Muscle layer of colon (tissue), 2 donors: ENCODE measurements around the gene ZP1.
"Not testable (repeated sequence)": the region's sequence is repeated elsewhere in the genome, so short reads cannot be mapped to it uniquely, and the experiment has no call there.

Experiments used
- H3K27ac ChIP-seq: one replicate; pipeline ENCODE4 v1.7.0; 2013; ENCODE audit warnings: low read depth, mild to moderate bottlenecking, low read length, moderate library complexity
- H3K27me3 ChIP-seq, 2 donors: one replicate each; pipeline ENCODE4 v1.7.0; 2013; ENCODE audit warnings: low read length in 2 of 2, mild to moderate bottlenecking in 2 of 2; ENCODE audit not compliant: insufficient read depth in 2 of 2, control insufficient read depth in 1 of 2
- H3K36me3 ChIP-seq: one replicate; pipeline ENCODE4 v1.7.0; 2013; ENCODE audit warnings: mild to moderate bottlenecking, low read length; ENCODE audit not compliant: insufficient read depth
- H3K4me1 ChIP-seq: one replicate; pipeline ENCODE4 v1.7.0; 2013; ENCODE audit warnings: mild to moderate bottlenecking, low read length; ENCODE audit not compliant: insufficient read depth
- H3K4me3 ChIP-seq, 2 donors: one replicate each; pipeline ENCODE4 v1.7.0; 2013; ENCODE audit warnings: low read length in 2 of 2, low read depth in 1 of 2, mild to moderate bottlenecking in 1 of 2, moderate library complexity in 1 of 2
- H3K9ac ChIP-seq: one replicate; pipeline ENCODE4 v1.7.0; 2013; ENCODE audit warnings: low read length
- H3K9me3 ChIP-seq: one replicate; pipeline ENCODE4 v1.7.0; 2013; ENCODE audit warnings: mild to moderate bottlenecking, low read length
- donor health status: abdominal sarcoma.
- donor health status: Adenocarcinoma of cecum.

The ZP1 gene

DNA sequence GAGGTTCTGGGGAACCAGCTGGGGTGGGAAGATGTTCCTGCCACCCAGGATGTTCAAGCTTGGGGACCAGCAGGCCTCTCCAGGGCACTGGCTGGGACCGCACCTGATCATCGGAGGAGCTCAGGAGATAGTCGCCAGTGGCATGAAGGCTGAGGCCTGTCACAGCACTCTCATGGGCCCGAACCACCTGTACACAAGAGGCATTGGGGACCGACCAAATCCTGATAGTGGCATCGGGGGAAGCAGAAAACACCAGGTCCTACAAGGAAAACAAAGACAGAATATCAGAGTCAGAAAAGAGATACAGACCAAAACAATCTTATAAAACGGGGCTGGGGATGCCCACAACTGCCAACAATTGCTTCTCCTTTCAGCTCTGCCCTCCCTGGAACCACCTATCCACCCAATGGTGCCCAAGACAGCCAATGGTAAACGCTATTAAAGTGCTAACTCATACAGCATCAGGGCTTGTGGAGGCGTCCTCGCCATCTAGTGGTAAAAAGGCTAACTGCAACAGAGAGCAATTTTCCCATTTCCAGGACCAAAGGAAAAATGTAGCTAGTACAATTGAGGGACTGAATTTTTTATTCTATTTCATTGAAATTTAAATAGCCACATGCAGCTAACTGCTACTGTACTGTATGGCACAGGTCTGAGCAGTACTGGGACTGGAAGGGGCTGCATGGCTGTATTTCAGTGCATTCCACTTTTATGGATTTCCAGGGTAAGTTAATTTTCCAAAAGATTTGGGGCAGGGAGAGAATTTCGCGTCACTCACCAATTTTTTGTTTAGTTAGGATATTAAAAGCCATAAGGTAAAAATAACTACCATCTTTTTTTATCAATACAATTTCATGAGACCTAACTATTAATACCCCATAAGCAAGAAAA is 31.9 kb downstream of the ZP1 start:
- Histone ChIP-seq H3K9me3 (no peaks in the 10 kb centered on the region), H3K27me3 (no peaks in the 10 kb centered on the region), H3K9ac (no peak overlapping the region), H3K36me3 (peaks cover 93% of the 10 kb centered on the region), H3K27ac (no peak overlapping the region), H3K4me3 (no peak overlapping the region), H3K4me1 (peaks cover 4% of the 10 kb centered on the region)

DNA sequence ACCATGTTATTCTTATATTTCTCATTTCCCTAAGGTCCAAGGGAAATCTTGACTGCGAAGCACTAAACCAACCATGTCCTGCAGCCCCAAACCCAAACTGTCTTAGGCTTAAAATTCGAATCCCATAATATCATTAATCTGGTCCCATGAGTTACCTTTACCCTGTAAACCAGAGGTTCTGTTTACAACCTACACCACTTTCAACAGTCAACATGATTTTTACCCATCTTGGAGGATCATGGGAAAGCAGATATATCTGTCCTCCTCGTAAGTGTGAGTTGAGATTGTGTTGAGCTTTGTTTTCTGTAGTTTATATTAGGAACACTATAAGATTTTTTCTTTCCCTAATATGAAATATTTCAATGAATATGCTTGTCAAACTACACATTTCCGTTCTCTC is 32.6 kb downstream of the ZP1 start:
- no peak overlapping the region for H3K27ac ChIP-seq
- H3K4me3 ChIP-seq, result no peak overlapping the region
- H3K36me3 ChIP-seq, result peaks cover 87% of the 10 kb centered on the region
- H3K27me3 ChIP-seq, result no peaks in the 10 kb centered on the region
- H3K4me1 ChIP-seq, result peaks cover 11% of the 10 kb centered on the region
- H3K9ac ChIP-seq, result no peak overlapping the region
- H3K9me3 ChIP-seq, result no peaks in the 10 kb centered on the region

DNA sequence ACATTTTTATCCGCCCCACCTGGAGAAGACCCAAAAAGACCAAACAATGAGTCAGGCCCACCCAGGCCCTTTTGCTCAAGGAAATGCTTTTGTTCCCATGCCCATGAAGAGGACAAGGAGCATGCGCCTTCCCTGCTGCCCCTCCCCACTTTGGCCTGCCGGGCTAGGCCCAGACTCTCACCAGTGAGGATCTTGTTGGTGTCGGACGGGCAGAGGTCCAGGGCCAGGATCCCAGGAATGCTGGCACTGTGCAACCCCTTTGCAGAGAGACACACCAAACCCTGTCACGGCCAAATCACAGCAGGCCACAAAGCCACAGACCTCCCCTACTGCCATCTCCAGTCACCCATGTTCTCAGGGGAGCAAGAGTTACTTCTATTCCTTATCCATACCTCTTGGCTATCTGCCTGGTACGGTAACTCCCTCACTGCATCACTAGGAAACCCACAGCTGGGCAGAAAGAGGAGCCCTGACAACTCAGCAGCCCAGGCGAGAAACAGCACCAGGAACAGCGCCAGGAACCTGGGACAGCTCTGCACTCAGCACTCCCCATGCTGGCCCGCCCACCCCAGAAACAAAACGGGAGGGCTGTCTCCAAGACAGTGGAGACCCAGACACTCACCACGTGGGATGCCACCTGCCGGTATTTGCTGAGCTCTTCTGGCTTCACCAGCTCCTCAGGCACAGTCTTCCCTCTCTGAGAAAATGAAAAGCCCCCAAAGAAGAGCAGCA is 33.5 kb downstream of the ZP1 start:
- Histone ChIP-seq H3K4me3 (no peak overlapping the region), H3K27ac (no peak overlapping the region), H3K9me3 (no peaks in the 10 kb centered on the region), H3K36me3 (peaks cover 79% of the 10 kb centered on the region), H3K9ac (no peak overlapping the region), H3K4me1 (peaks cover 20% of the 10 kb centered on the region), H3K27me3 (no peaks in the 10 kb centered on the region)

DNA sequence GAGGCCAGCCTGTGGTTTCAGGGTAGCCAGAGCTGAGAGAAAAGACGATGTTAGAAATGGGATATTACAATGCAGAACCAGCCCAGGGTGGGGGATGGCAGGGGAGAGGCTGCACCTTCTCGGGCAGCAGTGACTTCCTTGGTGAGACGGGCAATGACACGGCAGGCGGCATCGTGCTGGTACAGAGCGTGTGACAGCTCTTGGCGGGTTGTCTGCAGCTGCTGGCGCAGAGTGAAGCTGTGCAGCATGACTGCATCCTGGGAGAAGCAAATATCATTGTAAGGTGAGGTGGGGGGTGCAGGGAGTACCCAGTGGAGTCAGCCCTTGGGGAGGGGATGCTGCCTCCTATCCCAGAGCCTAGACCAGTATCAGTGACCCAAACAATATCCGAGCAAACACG is 35.3 kb downstream of the ZP1 start:
- H3K27ac ChIP-seq, result no peak overlapping the region
- no peak overlapping the region for H3K9ac ChIP-seq
- H3K36me3 ChIP-seq, result peaks cover 63% of the 10 kb centered on the region
- H3K4me3 ChIP-seq, result no peak overlapping the region
- no peaks in the 10 kb centered on the region for H3K9me3 ChIP-seq
- H3K27me3 ChIP-seq, result no peaks in the 10 kb centered on the region
- H3K4me1 ChIP-seq, result peaks cover 26% of the 10 kb centered on the region

DNA sequence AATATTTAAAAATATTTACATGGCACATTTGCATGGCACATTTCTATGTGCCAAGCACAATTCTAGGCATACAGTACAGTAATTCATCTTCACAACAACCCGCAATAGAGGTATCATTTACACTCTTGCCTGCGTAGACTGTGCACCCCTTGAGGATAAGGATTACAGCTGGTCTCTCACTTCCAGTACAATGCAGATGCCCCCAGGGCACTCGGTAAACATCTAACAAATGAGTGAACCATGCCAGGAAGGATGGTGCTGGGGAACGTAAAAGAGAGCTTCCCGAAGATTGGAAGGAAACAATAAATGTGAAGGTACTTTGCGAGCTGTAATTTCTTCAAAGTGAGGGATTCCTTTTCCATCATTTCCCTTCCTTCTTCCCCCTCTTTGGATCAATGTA is 37.7 kb downstream of the ZP1 start:
- Histone ChIP-seq H3K27ac (no peak overlapping the region), H3K9ac (peak overlapping the region; percentile 79), H3K36me3 (peaks cover 40% of the 10 kb centered on the region), H3K27me3 (no peaks in the 10 kb centered on the region), H3K4me3 (peak overlapping the region; percentile 84 to 94), H3K4me1 (peaks cover 26% of the 10 kb centered on the region), H3K9me3 (no peaks in the 10 kb centered on the region)

DNA sequence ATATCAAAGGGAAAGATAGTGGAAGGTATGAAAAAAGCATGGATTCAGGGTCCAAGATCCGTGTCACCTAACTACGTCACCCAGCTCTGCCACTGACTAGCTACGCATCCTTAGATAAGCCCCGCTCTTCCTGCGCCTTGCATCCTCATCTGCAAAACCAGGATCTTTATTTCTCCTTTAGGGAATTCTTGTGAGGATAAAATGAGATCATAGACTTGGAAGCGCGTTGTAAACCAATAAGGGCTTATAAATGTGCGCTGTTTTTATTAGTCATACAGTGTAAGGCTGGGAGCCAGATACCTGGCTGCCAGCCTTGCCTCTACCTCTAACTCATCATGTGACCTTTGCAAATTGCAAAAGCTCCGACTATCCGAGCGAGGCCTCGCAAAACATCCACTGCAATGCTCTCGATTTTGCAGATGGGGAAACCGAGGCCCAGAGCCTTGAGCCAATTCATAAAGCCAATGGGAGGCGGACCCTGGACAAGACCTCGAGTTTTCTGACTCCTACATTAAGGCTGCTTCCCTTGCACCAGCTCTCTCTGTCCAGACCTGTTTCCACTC is 38.3 kb downstream of the ZP1 start:
- peak overlapping the region; percentile 98 for H3K27ac ChIP-seq
- peak overlapping the region; percentile 79 for H3K9ac ChIP-seq
- H3K36me3 ChIP-seq, result peaks cover 34% of the 10 kb centered on the region
- H3K9me3 ChIP-seq, result no peaks in the 10 kb centered on the region
- peaks cover 26% of the 10 kb centered on the region for H3K4me1 ChIP-seq
- H3K4me3 ChIP-seq, result peak overlapping the region; percentile 84 to 94
- no peaks in the 10 kb centered on the region for H3K27me3 ChIP-seq

DNA sequence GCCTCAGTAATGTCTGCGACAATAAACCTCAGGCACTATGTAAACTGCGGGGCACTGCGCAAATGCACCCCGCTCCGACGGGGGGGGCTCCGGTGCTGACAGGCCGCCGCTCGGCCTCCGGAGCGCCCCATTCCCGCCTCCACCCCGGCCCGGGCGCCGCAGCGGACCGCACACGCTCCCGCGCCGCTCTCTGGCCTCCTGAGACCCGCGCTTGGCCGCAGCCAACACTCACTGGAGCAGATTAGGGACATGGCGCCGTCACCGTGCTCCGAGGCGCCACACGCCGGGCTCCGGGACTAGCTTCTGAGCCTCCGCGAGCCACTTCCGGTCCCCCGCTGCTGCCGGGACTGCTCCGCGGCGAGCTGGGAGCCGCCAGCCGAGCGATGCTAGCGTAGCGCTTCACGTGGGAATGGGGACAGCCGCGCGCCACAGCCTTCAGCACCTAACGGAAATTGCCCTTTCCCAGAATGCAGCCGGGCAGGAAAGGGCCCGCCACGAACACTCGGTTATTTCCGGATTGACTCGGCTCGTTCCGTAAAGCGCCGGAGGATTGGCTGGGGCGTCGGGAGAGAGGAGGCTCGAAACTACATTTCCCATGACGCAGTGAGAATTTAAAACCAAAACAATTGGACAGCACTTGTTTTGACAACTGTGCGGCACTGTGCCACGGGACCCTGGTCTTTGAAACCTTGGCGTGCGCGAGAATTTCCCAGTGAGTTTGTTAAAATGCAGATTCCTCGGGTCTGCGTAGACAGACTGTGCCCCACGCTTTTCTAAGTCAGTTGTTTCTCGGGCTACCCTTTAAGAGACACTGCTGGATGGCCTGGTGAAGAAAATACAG is 39.0 kb downstream of the ZP1 start, which contains the start of gene PRPF19:
PRPF19 (minus strand) TSS at position 454 of the 841 bp plus-strand sequence; CDS start at position 251, 203 bp downstream.
- Histone ChIP-seq H3K27me3 (no peaks in the 10 kb centered on the region), H3K36me3 (peaks cover 29% of the 10 kb centered on the region), H3K27ac (peak within 1 kb of the TSS; percentile 98), H3K4me3 (peak within 1 kb of the TSS; percentile 84 to 94), H3K9ac (peak within 1 kb of the TSS; percentile 79), H3K9me3 (no peaks in the 10 kb centered on the region), H3K4me1 (peaks cover 26% of the 10 kb centered on the region)

DNA sequence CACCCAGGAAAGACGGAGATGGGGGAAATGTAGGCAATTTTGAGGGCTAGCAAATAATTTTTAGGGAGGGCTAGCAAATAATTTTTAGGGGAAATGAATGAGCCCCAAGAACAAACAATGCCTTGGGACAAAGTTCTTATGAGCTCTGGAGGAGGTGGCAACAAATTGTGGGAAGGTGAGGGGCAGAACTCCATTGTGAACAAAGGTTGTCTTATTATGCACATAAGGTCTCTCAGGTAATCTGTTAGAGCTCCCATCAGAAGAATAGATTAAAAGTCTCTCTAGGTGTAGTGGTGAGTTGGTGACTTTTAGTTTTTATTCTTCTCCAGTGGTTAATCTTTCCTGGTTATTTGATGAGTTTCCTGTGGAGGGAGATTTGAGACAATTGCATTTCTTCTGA is 41.5 kb downstream of the ZP1 start:
- Histone ChIP-seq H3K27ac (no peak overlapping the region), H3K4me1 (peaks cover 31% of the 10 kb centered on the region), H3K36me3 (peaks cover 6% of the 10 kb centered on the region)

DNA sequence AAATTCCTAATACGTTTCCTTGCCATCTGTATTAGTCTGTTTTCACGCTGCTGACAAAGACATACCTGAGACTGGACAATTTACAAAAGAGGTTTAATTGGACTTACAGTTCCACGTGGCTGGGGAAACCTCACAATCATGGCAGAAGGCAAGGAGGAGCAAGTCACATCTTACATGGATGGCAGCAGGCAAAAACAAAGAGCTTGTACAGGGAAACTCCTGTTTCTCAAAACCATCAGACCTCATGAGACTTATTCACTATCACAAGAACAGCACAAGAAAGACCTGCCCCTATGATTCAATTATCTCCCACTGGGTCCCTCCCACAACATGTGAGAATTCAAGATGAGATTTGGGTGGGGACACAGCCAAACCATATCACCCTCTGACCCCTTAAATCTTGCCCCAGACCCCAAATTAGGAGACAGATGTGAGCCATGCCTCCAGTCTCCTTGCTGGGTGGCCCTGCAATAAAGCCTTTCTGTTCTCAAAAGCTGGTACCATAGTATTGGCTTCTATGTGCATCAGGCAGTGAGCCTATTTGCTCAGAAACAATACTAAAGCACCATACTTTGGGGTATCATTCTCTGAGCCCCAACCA is 42.4 kb downstream of the ZP1 start:
- H3K9ac ChIP-seq, H3K27ac ChIP-seq, H3K4me3 ChIP-seq, H3K27me3 ChIP-seq, H3K36me3 ChIP-seq, H3K9me3 ChIP-seq: not testable (repeated sequence)
- peaks cover 22% of the 10 kb centered on the region for H3K4me1 ChIP-seq

More for the DNA sequence above, 41.5 kb downstream of the ZP1 start:
- H3K9me3 ChIP-seq, result no peaks in the 10 kb centered on the region
- no peaks in the 10 kb centered on the region for H3K27me3 ChIP-seq
- no peak overlapping the region for H3K4me3 ChIP-seq
- H3K9ac ChIP-seq, result no peak overlapping the region

DNA sequence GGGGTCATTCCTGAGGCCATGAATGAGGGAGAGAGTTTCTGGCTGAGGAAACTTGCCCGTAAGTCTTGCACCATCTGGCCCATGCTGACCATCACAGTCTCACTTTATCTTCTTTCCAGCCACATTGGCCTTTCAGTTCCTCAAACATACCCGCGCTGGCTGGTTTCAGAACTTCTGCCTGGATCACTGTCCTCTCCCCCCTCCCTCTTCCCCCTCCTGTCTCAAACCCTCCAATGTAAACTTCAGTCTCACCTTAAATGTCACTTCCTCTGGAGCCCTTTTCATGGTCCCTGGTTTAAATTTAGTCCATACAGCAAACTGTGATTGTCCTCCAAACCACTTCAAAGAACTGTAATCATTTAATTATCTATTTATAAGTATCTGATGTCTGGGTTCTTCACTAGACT is 42.9 kb downstream of the ZP1 start:
- no peaks in the 10 kb centered on the region for H3K27me3 ChIP-seq
- no peak overlapping the region for H3K27ac ChIP-seq
- no peak overlapping the region for H3K4me3 ChIP-seq
- no peaks in the 10 kb centered on the region for H3K36me3 ChIP-seq
- no peak overlapping the region for H3K9ac ChIP-seq
- H3K4me1 ChIP-seq, result peaks cover 19% of the 10 kb centered on the region
- no peaks in the 10 kb centered on the region for H3K9me3 ChIP-seq
